Peyer's patch (tissue), 4 donors: ENCODE results near the gene CACNB1.

ENCODE experiments used
- POLR2A ChIP-seq, 2 donors: fragments of 450-650 bp; IDR thresholded peaks; one replicate each; pipeline ENCODE4 v1.5.1; 2017; ENCODE audit warnings: antibody characterized with exemption in 2 of 2, mild to moderate bottlenecking in 2 of 2, moderate library complexity in 2 of 2
- TF ChIP-seq, protein P1 (sequence below), 6 experiments: fragments of 450-650 bp in 4 of 6; fragments of 200-600 bp in 2 of 6; sonication (generic) in 1 of 6; IDR thresholded peaks; one replicate each; pipeline ENCODE4 v1.5.1; 2017 to 2019; ENCODE audit warnings: antibody characterized with exemption in 6 of 6, mild to moderate bottlenecking in 3 of 6, moderate library complexity in 1 of 6

DNA sequence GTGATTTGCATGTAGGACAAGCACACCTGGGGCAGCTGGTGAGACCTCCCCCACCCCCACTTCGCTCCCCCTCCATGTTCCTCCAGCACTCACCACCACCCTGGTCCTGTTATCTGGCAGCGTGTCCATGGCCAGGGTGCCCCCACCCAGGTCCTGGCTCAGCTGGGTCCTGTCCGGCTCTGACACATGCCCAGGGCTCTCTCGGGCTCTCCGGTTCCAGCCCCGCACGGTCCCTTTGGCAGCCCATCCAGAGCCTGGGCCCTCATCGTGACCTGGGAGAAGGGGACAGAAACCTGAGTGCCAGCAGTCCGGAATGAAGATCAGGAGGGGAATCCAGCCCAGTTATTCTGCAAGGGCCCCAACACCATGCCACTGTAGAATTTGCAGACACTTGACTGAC is 57.9 kb downstream of the CACNB1 start:
- TF ChIP-seq, protein P1, sequence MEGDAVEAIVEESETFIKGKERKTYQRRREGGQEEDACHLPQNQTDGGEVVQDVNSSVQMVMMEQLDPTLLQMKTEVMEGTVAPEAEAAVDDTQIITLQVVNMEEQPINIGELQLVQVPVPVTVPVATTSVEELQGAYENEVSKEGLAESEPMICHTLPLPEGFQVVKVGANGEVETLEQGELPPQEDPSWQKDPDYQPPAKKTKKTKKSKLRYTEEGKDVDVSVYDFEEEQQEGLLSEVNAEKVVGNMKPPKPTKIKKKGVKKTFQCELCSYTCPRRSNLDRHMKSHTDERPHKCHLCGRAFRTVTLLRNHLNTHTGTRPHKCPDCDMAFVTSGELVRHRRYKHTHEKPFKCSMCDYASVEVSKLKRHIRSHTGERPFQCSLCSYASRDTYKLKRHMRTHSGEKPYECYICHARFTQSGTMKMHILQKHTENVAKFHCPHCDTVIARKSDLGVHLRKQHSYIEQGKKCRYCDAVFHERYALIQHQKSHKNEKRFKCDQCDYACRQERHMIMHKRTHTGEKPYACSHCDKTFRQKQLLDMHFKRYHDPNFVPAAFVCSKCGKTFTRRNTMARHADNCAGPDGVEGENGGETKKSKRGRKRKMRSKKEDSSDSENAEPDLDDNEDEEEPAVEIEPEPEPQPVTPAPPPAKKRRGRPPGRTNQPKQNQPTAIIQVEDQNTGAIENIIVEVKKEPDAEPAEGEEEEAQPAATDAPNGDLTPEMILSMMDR (IDR thresholded peaks at IDR 0.05): no peak
- no peak for TF ChIP-seq POLR2A (IDR thresholded peaks at IDR 0.05)
